Lung (tissue), 12 donors: ENCODE results near the gene RALGAPA2. TPM values are rescaled to one million over a fixed set of nuclear protein-coding genes. Genes with fewer than 3 reads are reported as not detected.

Experiments used
- ATAC-seq: fragments of 200-7000 bp; cut with Tn5 transposase; one replicate; pipeline ENCODE4 v1.9.1; 2020; ENCODE audit warnings: moderate number of reproducible peaks; ENCODE audit not compliant: insufficient read depth, low FRiP score
- DNase-seq, 3 donors: peaks; one replicate each; pipeline ENCODE4 v3.0.0-alpha.2; 2013 to 2017
- H3K27ac ChIP-seq, 2 donors: one replicate each; pipeline ENCODE4 v1.5.1; 2013; ENCODE audit warnings: mild to moderate bottlenecking in 2 of 2, moderate library complexity in 2 of 2, control low read depth in 1 of 2, inconsistent platforms in 1 of 2, low read depth in 1 of 2, low read length in 1 of 2
- H3K27me3 ChIP-seq, 3 donors: one replicate each; pipeline ENCODE4 v1.5.1; 2013; ENCODE audit warnings: low read length in 2 of 3; ENCODE audit not compliant: control insufficient read depth in 3 of 3, insufficient read depth in 3 of 3
- H3K36me3 ChIP-seq, 4 donors: one replicate each; pipeline ENCODE4 v1.5.1; 2013; ENCODE audit warnings: low read length in 4 of 4, mild to moderate bottlenecking in 1 of 4, moderate library complexity in 1 of 4; ENCODE audit not compliant: control insufficient read depth in 4 of 4, insufficient read depth in 4 of 4
- H3K4me1 ChIP-seq, 5 donors: one replicate each; pipeline ENCODE4 v1.5.1; 2013; ENCODE audit warnings: low read length in 5 of 5, mild to moderate bottlenecking in 2 of 5, moderate library complexity in 1 of 5; ENCODE audit not compliant: control insufficient read depth in 5 of 5, insufficient read depth in 5 of 5
- H3K4me3 ChIP-seq: one replicate; pipeline ENCODE4 v1.5.1; 2013; ENCODE audit warnings: mild to moderate bottlenecking, control low read depth, moderate library complexity
- H3K9ac ChIP-seq, 2 donors: one replicate each; pipeline ENCODE4 v1.5.1; 2013; ENCODE audit warnings: low read length in 2 of 2, control low read depth in 1 of 2; ENCODE audit not compliant: insufficient read depth in 1 of 2
- H3K9me3 ChIP-seq, 4 donors: one replicate each; pipeline ENCODE4 v1.5.1; 2013; ENCODE audit warnings: low read length in 3 of 4, mild to moderate bottlenecking in 1 of 4, moderate library complexity in 1 of 4; ENCODE audit not compliant: control insufficient read depth in 4 of 4, insufficient read depth in 3 of 4
- CTCF ChIP-seq: IDR thresholded peaks from 2 replicates; pipeline ENCODE4 v1.5.1; 2012; ENCODE audit warnings: mild to moderate bottlenecking; ENCODE audit errors: control extremely low read depth, extremely low read depth
- WGBS, 2 donors: extraction: QIAGEN DNeasy Blood & Tissue Kit; methylation state at CpG; one replicate each; pipeline ENCODE4 v1.1.7; 2013; 5-methylcytosine and 5-hydroxymethylcytosine counted together
- polyA plus RNA-seq, 2 donors: library from polyadenylated mRNA; stranded (reverse); fragments of 200-250 nt; gene quantifications; one replicate each; pipeline ENCODE4 v1.2.1, GENCODE V29; 2013
- total RNA-seq, 2 donors: library from RNA; depleted of rRNA in 1 of 2; stranded (reverse); fragments of >200 nt in 1 of 2; gene quantifications; one replicate each; pipeline ENCODE4 v1.2.1, GENCODE V29; 2014 to 2021
- donor health status: control.
- donor health status: control.
- donor health status: Bipolar disorder and iron deficiency.
- donor health status: healthy.
- donor health status: DM: yes; HTN: yes; CAD: no.

Gene RALGAPA2
- total and polyA plus RNA-seq, 4 donors, result 12.1 to 83.4 (median 55.6) TPM

- H3K27ac ChIP-seq, result no peak overlapping the region
- TF ChIP-seq CTCF, result no peak
- no peak overlapping the region for H3K4me3 ChIP-seq
- no peak for DNase-seq
- no peak for ATAC-seq
- H3K4me1 ChIP-seq, result peaks cover 0 to 30% (median 16%) of the 10 kb centered on the region in 5 donors
- no peak overlapping the region for H3K9ac ChIP-seq
- no peaks in the 10 kb centered on the region for H3K27me3 ChIP-seq
- WGBS, 2 donors, result 21 to 26% methylated on average over 2 of the region's 2 CpGs
- H3K9me3 ChIP-seq, result no peaks in the 10 kb centered on the region
- H3K36me3 ChIP-seq, result no peaks in the 10 kb centered on the region
Observed at GRCh38 chr20:20737158-20737557, 24.7 kb upstream of the RALGAPA2 start.

GRCh38 chr20:20736303-20736702 lies 23.9 kb upstream of the RALGAPA2 start:
- H3K4me1 ChIP-seq, result peaks cover under 1 to 21% (median 9%) of the 10 kb centered on the region in 5 donors
- H3K4me3 ChIP-seq, result no peak overlapping the region
- 89 to 92% methylated on average over 6 of the region's 6 CpGs for WGBS, 2 donors
- no peaks in the 10 kb centered on the region for H3K36me3 ChIP-seq
- DNase-seq, result no peak
- H3K9ac ChIP-seq, result no peak overlapping the region
- H3K27me3 ChIP-seq, result no peaks in the 10 kb centered on the region
- no peaks in the 10 kb centered on the region for H3K9me3 ChIP-seq
- ATAC-seq, result no peak
- no peak for TF ChIP-seq CTCF
- no peak overlapping the region for H3K27ac ChIP-seq

- DNase-seq, result peak in 2 of 3 donors; percentile 41 to 53
- H3K36me3 ChIP-seq, result no peaks in the 10 kb centered on the region
- 18 to 25% methylated on average over 3 of the region's 3 CpGs for WGBS, 2 donors
- H3K4me1 ChIP-seq, result peaks cover 0 to 22% (median 3%) of the 10 kb centered on the region in 5 donors
- no peak overlapping the region for H3K27ac ChIP-seq
- ATAC-seq, result no peak
- no peak for TF ChIP-seq CTCF
- no peaks in the 10 kb centered on the region for H3K9me3 ChIP-seq
- H3K27me3 ChIP-seq, result no peaks in the 10 kb centered on the region
- no peak overlapping the region for H3K4me3 ChIP-seq
- no peak overlapping the region for H3K9ac ChIP-seq
Observed at GRCh38 chr20:20734475-20734948, 22.1 kb upstream of the RALGAPA2 start.

- ATAC-seq, result no peak
- Histone ChIP-seq H3K27ac (peak overlapping the region in 1 of 2 donors; percentile 75), H3K27me3 (no peaks in the 10 kb centered on the region), H3K36me3 (no peaks in the 10 kb centered on the region), H3K4me1 (peaks cover 0 to 22% (median 3%) of the 10 kb centered on the region in 5 donors), H3K9ac (no peak overlapping the region), H3K4me3 (no peak overlapping the region), H3K9me3 (peaks cover 0 to 2% (median 0%) of the 10 kb centered on the region in 4 donors)
- WGBS, 2 donors, result 50 to 71% methylated on average over 1 of the region's 1 CpG
- no peak for TF ChIP-seq CTCF
- no peak for DNase-seq
Observed at GRCh38 chr20:20733943-20734342, 21.5 kb upstream of the RALGAPA2 start.
